B cell (primary cell): ENCODE data around the gene TBRG4. TPM values are rescaled to one million over a fixed set of nuclear protein-coding genes. Genes with fewer than 3 reads are reported as not detected.
"Not testable (repeated sequence)": the region's sequence is repeated elsewhere in the genome, so short reads cannot be mapped to it uniquely, and the experiment has no call there.

ENCODE experiments used
- ATAC-seq: fragments of 200-7000 bp; cut with Tn5 transposase; one replicate; pipeline ENCODE4 v1.10.0; 2021; ENCODE audit warnings: low read depth, mild to moderate bottlenecking, moderate number of reproducible peaks, moderate library complexity
- CTCF ChIA-PET: fragments of 350-600 bp; sonication (Branson Sonifier 250); formaldehyde crosslinking; loops from one replicate; lab custom pipeline; 2021; ENCODE audit warnings: antibody characterized with exemption, inconsistent platforms; lab: Charles Lee
- POLR2A ChIA-PET: fragments of 350-600 bp; sonication (Branson Sonifier 250); formaldehyde crosslinking; loops from one replicate; lab custom pipeline; 2021; ENCODE audit warnings: antibody characterized with exemption; lab: Charles Lee
- DNase-seq: peaks from one replicate; pipeline ENCODE4 v3.0.0; 2013
- H2AFZ ChIP-seq: 2 replicates; pipeline ENCODE4 v1.6.1; 2012; ENCODE audit warnings: mild to moderate bottlenecking, low read depth, low read length; ENCODE audit not compliant: insufficient read depth, poor library complexity, severe bottlenecking
- H3K27ac ChIP-seq, 2 donors: 1 replicate in 1 of 2; 2 replicates in 1 of 2; pipeline ENCODE4 v1.5.1; 2012 to 2013; ENCODE audit warnings: low read length in 2 of 2, mild to moderate bottlenecking in 2 of 2, moderate library complexity in 1 of 2
- H3K27me3 ChIP-seq, 4 experiments: fragments of 200-600 bp in 1 of 4; sonication (generic) in 1 of 4; replicated peaks in 1 of 4; 1 replicate in 2 of 4; 2 replicates in 2 of 4; pipeline versions ENCODE4 v1.6.1 to v1.7.0; 2013 to 2016; ENCODE audit warnings: low read length in 3 of 4, mild to moderate bottlenecking in 2 of 4, mixed read lengths in 1 of 4, moderate library complexity in 1 of 4; ENCODE audit not compliant: insufficient read depth in 4 of 4, control insufficient read depth in 3 of 4; ENCODE audit errors: control extremely low read depth in 1 of 4
- H3K36me3 ChIP-seq, 2 experiments: replicated peaks in 1 of 2; 1 replicate in 1 of 2; 2 replicates in 1 of 2; pipeline versions ENCODE4 v1.6.1 to v1.7.1; 2013; ENCODE audit warnings: low read length in 1 of 2; ENCODE audit not compliant: insufficient read depth in 2 of 2, control insufficient read depth in 1 of 2; ENCODE audit errors: control extremely low read depth in 1 of 2, extremely low read depth in 1 of 2
- H3K4me1 ChIP-seq, 2 donors: fragments of 200-600 bp in 1 of 2; sonication (generic) in 1 of 2; 1 replicate in 1 of 2; 2 replicates in 1 of 2; pipeline versions ENCODE4 v1.5.1 to v1.6.1; 2013 to 2017; ENCODE audit warnings: low read length in 2 of 2; ENCODE audit not compliant: control insufficient read depth in 2 of 2, insufficient read depth in 2 of 2
- H3K4me2 ChIP-seq: replicated peaks from 2 replicates; pipeline ENCODE3; 2012; ENCODE audit warnings: mild to moderate bottlenecking, low read depth, low read length; ENCODE audit not compliant: poor library complexity, severe bottlenecking
- H3K4me3 ChIP-seq, 5 experiments: fragments of 200-600 bp in 1 of 5; sonication (generic) in 1 of 5; 1 replicate in 3 of 5; 2 replicates in 2 of 5; pipeline versions ENCODE4 v1.5.1 to v1.7.0; 2011 to 2016; ENCODE audit warnings: low read length in 4 of 5, mild to moderate bottlenecking in 4 of 5, low read depth in 2 of 5, control low read depth in 1 of 5, moderate library complexity in 1 of 5; ENCODE audit not compliant: insufficient read depth in 1 of 5; ENCODE audit errors: control extremely low read depth in 1 of 5, extremely low read depth in 1 of 5
- H3K79me2 ChIP-seq: fragments of 200-600 bp; sonication (generic); one replicate; pipeline ENCODE4 v1.6.0; 2016; ENCODE audit warnings: low read length; ENCODE audit not compliant: control insufficient read depth, insufficient read depth
- H3K9ac ChIP-seq: fragments of 200-600 bp; sonication (generic); 2 replicates; pipeline ENCODE4 v1.6.1; 2017; ENCODE audit warnings: mild to moderate bottlenecking, low read length, moderate library complexity
- H3K9me3 ChIP-seq, 3 donors: one replicate each; pipeline versions ENCODE4 v1.6.1 to v1.7.1; 2013; ENCODE audit warnings: low read length in 2 of 3; ENCODE audit not compliant: control insufficient read depth in 2 of 3, insufficient read depth in 1 of 3; ENCODE audit errors: control extremely low read depth in 1 of 3
- H4K20me1 ChIP-seq: 2 replicates; pipeline ENCODE4 v1.6.0; 2012; ENCODE audit warnings: mild to moderate bottlenecking, low read length; ENCODE audit not compliant: insufficient read depth, control insufficient read depth, poor library complexity, severe bottlenecking
- H3K27ac Mint-ChIP-seq: one replicate; pipeline ENCODE4 v1.8.0; 2021; ENCODE audit warnings: mixed read lengths
- H3K27me3 Mint-ChIP-seq: one replicate; pipeline ENCODE4 v1.8.0; 2021; ENCODE audit warnings: mixed read lengths
- H3K4me1 Mint-ChIP-seq: one replicate; pipeline ENCODE4 v1.8.0; 2021; ENCODE audit warnings: mixed read lengths
- H3K4me3 Mint-ChIP-seq: one replicate; pipeline ENCODE4 v1.8.0; 2021; ENCODE audit warnings: mixed read lengths
- H3K9me3 Mint-ChIP-seq: one replicate; pipeline ENCODE4 v1.8.0; 2022; ENCODE audit warnings: mixed read lengths; ENCODE audit not compliant: insufficient read depth
- EZH2 ChIP-seq: IDR thresholded peaks from 2 replicates; pipeline ENCODE4 v1.6.1; 2012; ENCODE audit warnings: borderline replicate concordance, low read depth, mild to moderate bottlenecking, moderate library complexity, low read length; ENCODE audit not compliant: insufficient read depth, poor library complexity, severe bottlenecking
- WGBS: methylation state at CpG from one replicate; pipeline ENCODE4 v1.1.5; 2013; ENCODE audit warnings: missing lambda C conversion rate; ENCODE audit not compliant: insufficient coverage; 5-methylcytosine and 5-hydroxymethylcytosine counted together
- intact Hi-C: fragments of 100-400 bp; cut with micrococcal nuclease; formaldehyde crosslinking; loops from one replicate; pipeline ENCODE4 v1.10.0; 2022
- polyA plus RNA-seq: library from polyadenylated mRNA; depleted of rRNA; stranded (reverse); fragments of >200 nt; gene quantifications from 2 replicates; pipeline ENCODE4 v1.2.3, GENCODE V29; 2012
- total RNA-seq, 2 donors: library from RNA; stranded (reverse); fragments of 120-200 nt in 1 of 2; gene quantifications; 1 replicate in 1 of 2; 2 replicates in 1 of 2; pipeline versions ENCODE4 v1.2.3 to v1.2.4, GENCODE V29; 2013 to 2022
- TF ChIP-seq, protein P1 (sequence below): fragments of 200-600 bp; IDR thresholded peaks from one replicate; pipeline ENCODE4 v1.8.0; 2022; ENCODE audit warnings: antibody characterized with exemption, mild to moderate bottlenecking

The TBRG4 gene
- total and polyA plus RNA-seq, 2 donors (not counting 1 experiment from before 2014, with no cell fraction given), result 92.8 to 111 TPM

DNA sequence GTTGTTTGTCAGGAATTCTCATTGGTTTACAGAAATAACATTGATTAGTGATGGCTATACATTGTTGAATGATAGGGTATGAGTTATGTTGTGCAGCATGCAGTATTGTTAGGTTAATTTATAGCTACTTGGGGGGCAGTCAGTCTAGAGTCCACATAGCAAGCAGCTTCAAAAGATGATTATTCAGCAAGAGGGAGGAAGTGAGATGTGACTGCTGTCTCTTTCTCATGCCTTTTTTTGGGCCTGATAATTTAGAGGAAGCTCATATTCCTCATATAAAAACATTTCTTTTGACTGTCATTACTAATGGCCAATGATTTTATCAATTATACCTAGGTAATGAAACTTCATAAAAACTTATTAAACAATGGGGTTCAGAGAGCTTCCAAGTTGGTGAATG, 3.4 kb upstream of the TBRG4 start:
- no peaks in the 10 kb centered on the region for H3K9me3 Mint-ChIP-seq
- no peak for TF ChIP-seq EZH2
- TF ChIP-seq, protein P1, sequence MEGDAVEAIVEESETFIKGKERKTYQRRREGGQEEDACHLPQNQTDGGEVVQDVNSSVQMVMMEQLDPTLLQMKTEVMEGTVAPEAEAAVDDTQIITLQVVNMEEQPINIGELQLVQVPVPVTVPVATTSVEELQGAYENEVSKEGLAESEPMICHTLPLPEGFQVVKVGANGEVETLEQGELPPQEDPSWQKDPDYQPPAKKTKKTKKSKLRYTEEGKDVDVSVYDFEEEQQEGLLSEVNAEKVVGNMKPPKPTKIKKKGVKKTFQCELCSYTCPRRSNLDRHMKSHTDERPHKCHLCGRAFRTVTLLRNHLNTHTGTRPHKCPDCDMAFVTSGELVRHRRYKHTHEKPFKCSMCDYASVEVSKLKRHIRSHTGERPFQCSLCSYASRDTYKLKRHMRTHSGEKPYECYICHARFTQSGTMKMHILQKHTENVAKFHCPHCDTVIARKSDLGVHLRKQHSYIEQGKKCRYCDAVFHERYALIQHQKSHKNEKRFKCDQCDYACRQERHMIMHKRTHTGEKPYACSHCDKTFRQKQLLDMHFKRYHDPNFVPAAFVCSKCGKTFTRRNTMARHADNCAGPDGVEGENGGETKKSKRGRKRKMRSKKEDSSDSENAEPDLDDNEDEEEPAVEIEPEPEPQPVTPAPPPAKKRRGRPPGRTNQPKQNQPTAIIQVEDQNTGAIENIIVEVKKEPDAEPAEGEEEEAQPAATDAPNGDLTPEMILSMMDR, result no peak
- Histone ChIP-seq H3K9ac (no peak overlapping the region), H3K4me2 (no peak overlapping the region), H3K27ac (no peak overlapping the region), H2AFZ (no peak overlapping the region), H3K79me2 (peaks cover 20% of the 10 kb centered on the region), H4K20me1 (no peaks in the 10 kb centered on the region), H3K36me3 (no peaks in the 10 kb centered on the region), H3K9me3 (no peaks in the 10 kb centered on the region), H3K4me1 (peaks cover 15 to 28% of the 10 kb centered on the region in 2 donors), H3K4me3 (no peak overlapping the region), H3K27me3 (peaks cover 0 to 5% (median 0%) of the 10 kb centered on the region in 4 experiments)
- POLR2A ChIA-PET, result no interaction called here
- H3K27ac Mint-ChIP-seq, result no peak overlapping the region
- CTCF ChIA-PET, result interaction anchor here (3.9 kb wide), 1 partner anchor 22 kb away, joined by 22 read pairs; no protein-coding TSS in a partner anchor
- peaks cover 4% of the 10 kb centered on the region for H3K27me3 Mint-ChIP-seq
- intact Hi-C loops, result no loop called here
- H3K4me1 Mint-ChIP-seq, result peaks cover 20% of the 10 kb centered on the region
- DNase-seq (no peak), ATAC-seq (no peak)
- no peak overlapping the region for H3K4me3 Mint-ChIP-seq

DNA sequence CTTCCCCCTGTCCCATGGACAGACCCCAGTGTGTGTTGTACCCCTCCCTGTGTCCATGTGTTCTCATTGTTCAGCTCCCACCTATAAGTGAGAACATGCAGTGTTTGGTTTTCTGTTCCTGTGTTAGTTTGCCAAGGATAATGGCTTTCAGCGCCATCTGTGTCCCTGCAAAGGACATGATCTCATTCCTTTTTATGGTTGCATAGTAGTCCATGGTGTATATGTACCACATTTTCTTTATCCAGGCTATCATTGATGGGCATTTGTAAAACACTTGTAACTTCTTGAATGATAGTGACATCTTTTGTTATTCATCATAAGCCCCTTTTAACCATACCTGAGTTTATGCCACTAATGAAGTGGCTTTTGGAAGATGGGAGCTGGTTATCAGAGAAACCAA, 2.8 kb upstream of the TBRG4 start:
- H2AFZ ChIP-seq, H3K9me3 Mint-ChIP-seq, intact Hi-C loops, H3K27me3 ChIP-seq, H3K27me3 Mint-ChIP-seq, POLR2A ChIA-PET, H3K9me3 ChIP-seq, H3K9ac ChIP-seq, H3K4me2 ChIP-seq, H3K27ac Mint-ChIP-seq, H3K27ac ChIP-seq, H3K4me3 Mint-ChIP-seq, ATAC-seq, H3K4me3 ChIP-seq, DNase-seq, H4K20me1 ChIP-seq, H3K36me3 ChIP-seq: not testable (repeated sequence)
- H3K4me1 ChIP-seq, result peaks cover 15 to 25% of the 10 kb centered on the region in 2 donors
- peaks cover 23% of the 10 kb centered on the region for H3K4me1 Mint-ChIP-seq
- peaks cover 27% of the 10 kb centered on the region for H3K79me2 ChIP-seq
- CTCF ChIA-PET, result interaction anchor here (2.2 to 3.9 kb wide), 2 partner anchors 23 to 141 kb away, joined by 6 to 22 read pairs; no protein-coding TSS in a partner anchor
- WGBS, result 83% methylated on average over 1 of the region's 1 CpG
